Measurements from ENCODE around the gene WFDC8.

WFDC8 gene

DNA sequence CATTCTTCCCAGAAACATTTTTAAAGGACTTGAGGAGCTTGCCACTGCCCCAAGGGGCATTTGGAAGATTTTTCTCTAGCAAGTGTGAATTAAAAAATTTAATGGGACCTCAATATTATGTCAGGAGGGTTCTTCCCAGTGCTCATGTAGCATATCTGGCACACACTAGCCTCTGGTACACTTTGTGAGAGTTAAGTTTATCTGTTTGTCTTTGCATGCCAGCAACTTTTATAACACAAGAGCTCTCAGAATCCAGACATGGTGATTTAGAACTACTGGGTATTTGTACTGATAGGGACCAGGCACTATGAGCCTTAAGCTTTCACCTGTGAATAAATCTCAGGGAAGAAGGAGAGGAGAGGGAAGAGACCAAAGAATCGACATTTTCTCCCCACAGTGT is 76.5 kb downstream of the WFDC8 start:
- H3K4me3 ChIP-seq (ENCODE audit: control insufficient read depth, low read depth, low read length) = no peak overlapping the region
- TF ChIP-seq, protein P1, sequence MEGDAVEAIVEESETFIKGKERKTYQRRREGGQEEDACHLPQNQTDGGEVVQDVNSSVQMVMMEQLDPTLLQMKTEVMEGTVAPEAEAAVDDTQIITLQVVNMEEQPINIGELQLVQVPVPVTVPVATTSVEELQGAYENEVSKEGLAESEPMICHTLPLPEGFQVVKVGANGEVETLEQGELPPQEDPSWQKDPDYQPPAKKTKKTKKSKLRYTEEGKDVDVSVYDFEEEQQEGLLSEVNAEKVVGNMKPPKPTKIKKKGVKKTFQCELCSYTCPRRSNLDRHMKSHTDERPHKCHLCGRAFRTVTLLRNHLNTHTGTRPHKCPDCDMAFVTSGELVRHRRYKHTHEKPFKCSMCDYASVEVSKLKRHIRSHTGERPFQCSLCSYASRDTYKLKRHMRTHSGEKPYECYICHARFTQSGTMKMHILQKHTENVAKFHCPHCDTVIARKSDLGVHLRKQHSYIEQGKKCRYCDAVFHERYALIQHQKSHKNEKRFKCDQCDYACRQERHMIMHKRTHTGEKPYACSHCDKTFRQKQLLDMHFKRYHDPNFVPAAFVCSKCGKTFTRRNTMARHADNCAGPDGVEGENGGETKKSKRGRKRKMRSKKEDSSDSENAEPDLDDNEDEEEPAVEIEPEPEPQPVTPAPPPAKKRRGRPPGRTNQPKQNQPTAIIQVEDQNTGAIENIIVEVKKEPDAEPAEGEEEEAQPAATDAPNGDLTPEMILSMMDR (IDR thresholded peaks at IDR 0.05; ENCODE audit: control insufficient read depth, insufficient read depth, low read depth, low read length, missing control alignments) = no peak
- DNase-seq (ENCODE audit: low read depth) = no peak
